Naive thymus-derived CD4-positive, alpha-beta T cell (primary cell): ENCODE data around the gene TRIM66. TPM values are rescaled to one million over a fixed set of nuclear protein-coding genes. Genes with fewer than 3 reads are reported as not detected.
"Not testable (repeated sequence)": the region's sequence is repeated elsewhere in the genome, so short reads cannot be mapped to it uniquely, and the experiment has no call there.

Experiments used
- ATAC-seq: fragments of 150-1000 bp; cut with Tn5 transposase; 2 replicates; pipeline ENCODE4 v1.10.0; 2021; ENCODE audit warnings: mild to moderate bottlenecking, moderate library complexity
- CTCF ChIA-PET: fragments of 350-600 bp; sonication (Branson Sonifier 250); formaldehyde crosslinking; loops from one replicate; lab custom pipeline; 2021; ENCODE audit warnings: antibody characterized with exemption; lab: Charles Lee
- POLR2A ChIA-PET: fragments of 350-600 bp; sonication (Branson Sonifier 250); formaldehyde crosslinking; loops from one replicate; lab custom pipeline; 2021; ENCODE audit warnings: antibody characterized with exemption, inconsistent platforms; lab: Charles Lee
- DNase-seq, 9 donors: peaks; one replicate each; pipeline versions ENCODE4 v3.0.0 to v3.0.0-alpha.2; 2020 to 2022; ENCODE audit warnings: mixed read lengths in 1 of 9
- H3K27ac ChIP-seq: one replicate; pipeline ENCODE4 v1.7.0; 2013; ENCODE audit warnings: mild to moderate bottlenecking, low read depth, low read length, moderate library complexity
- H3K27me3 ChIP-seq, 2 donors: one replicate each; pipeline ENCODE4 v1.7.0; 2013; ENCODE audit warnings: low read length in 2 of 2, mild to moderate bottlenecking in 2 of 2, moderate library complexity in 2 of 2; ENCODE audit not compliant: control insufficient read depth in 2 of 2, insufficient read depth in 2 of 2
- H3K36me3 ChIP-seq, 3 experiments: 1 replicate in 2 of 3; 2 replicates in 1 of 3; pipeline ENCODE4 v1.7.0; 2013; ENCODE audit warnings: low read length in 3 of 3, mild to moderate bottlenecking in 3 of 3, moderate library complexity in 1 of 3; ENCODE audit not compliant: insufficient read depth in 3 of 3, control insufficient read depth in 2 of 3
- H3K4me1 ChIP-seq, 2 donors: one replicate each; pipeline ENCODE4 v1.7.0; 2013; ENCODE audit warnings: low read length in 2 of 2, mild to moderate bottlenecking in 2 of 2, moderate library complexity in 1 of 2; ENCODE audit not compliant: control insufficient read depth in 2 of 2, insufficient read depth in 2 of 2
- H3K4me3 ChIP-seq: 2 replicates; pipeline ENCODE4 v1.7.0; 2013; ENCODE audit warnings: mild to moderate bottlenecking, low read length
- H3K9me3 ChIP-seq, 3 experiments: 1 replicate in 2 of 3; 2 replicates in 1 of 3; pipeline ENCODE4 v1.7.0; 2013; ENCODE audit warnings: low read length in 3 of 3; ENCODE audit not compliant: control insufficient read depth in 2 of 3
- H3K27ac Mint-ChIP-seq, 9 donors: one replicate each; pipeline ENCODE4 v1.8.0; 2020 to 2022; ENCODE audit warnings: mixed read lengths in 9 of 9, mild to moderate bottlenecking in 8 of 9, moderate library complexity in 5 of 9, inconsistent platforms in 2 of 9
- H3K27me3 Mint-ChIP-seq, 5 donors: one replicate each; pipeline ENCODE4 v1.8.0; 2021 to 2022; ENCODE audit warnings: mixed read lengths in 5 of 5, mild to moderate bottlenecking in 1 of 5
- H3K36me3 Mint-ChIP-seq, 5 donors: one replicate each; pipeline ENCODE4 v1.8.0; 2020 to 2022; ENCODE audit warnings: mixed read lengths in 5 of 5, mild to moderate bottlenecking in 3 of 5, inconsistent platforms in 1 of 5
- H3K4me1 Mint-ChIP-seq, 7 donors: one replicate each; pipeline ENCODE4 v1.8.0; 2020 to 2022; ENCODE audit warnings: mixed read lengths in 7 of 7, mild to moderate bottlenecking in 3 of 7, inconsistent platforms in 1 of 7
- H3K4me3 Mint-ChIP-seq, 10 donors: one replicate each; pipeline ENCODE4 v1.8.0; 2020 to 2022; ENCODE audit warnings: mild to moderate bottlenecking in 10 of 10, mixed read lengths in 10 of 10, moderate library complexity in 6 of 10, inconsistent platforms in 2 of 10
- H3K9me3 Mint-ChIP-seq, 11 donors: one replicate each; pipeline ENCODE4 v1.8.0; 2020 to 2022; ENCODE audit warnings: mixed read lengths in 11 of 11, mild to moderate bottlenecking in 4 of 11, inconsistent platforms in 1 of 11, moderate library complexity in 1 of 11
- intact Hi-C, 2 donors: fragments of 100-400 bp; cut with micrococcal nuclease; formaldehyde crosslinking; loops; one replicate each; pipeline ENCODE4 v1.15.1; 2023
- polyA plus RNA-seq, 2 donors: library from polyadenylated mRNA; unstranded; fragments of 300-500 nt; fragmentation: Illumina TruSeq; gene quantifications; one replicate each; pipeline ENCODE4 v1.2.3, GENCODE V29; 2021
- total RNA-seq, 6 experiments: library from RNA in 5 of 6; stranded (reverse) in 5 of 6; gene quantifications; 1 replicate in 5 of 6; 2 replicates in 1 of 6; pipeline ENCODE4 v1.2.3 and lab custom pipeline; 2021 to 2026

TRIM66 gene
- total and polyA plus RNA-seq, 7 experiments from 2014 or later = 0.32 to 37.6 (median 23.2) TPM

DNA sequence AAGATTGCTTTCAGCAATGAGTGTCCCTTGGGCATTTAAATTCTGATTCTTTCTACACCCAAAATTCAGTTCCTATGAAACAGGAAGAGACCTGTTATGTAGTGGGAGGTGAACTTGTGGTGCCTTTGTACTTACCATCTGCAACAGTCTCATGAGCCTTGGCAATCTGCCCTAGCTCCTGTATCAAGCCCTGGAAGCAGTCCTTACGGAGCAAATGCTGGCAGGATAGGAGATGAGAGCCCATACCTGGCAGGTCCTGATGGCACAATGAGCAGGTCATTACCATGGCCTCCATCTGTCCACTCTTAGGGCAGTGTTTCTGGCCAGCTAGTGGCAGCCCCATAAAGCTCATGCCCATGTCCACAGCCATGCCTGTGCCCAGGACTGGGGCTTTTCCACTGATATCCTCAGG is 10.8 kb downstream of the TRIM66 start:
- Histone ChIP-seq H3K4me1 (no peaks in the 10 kb centered on the region), H3K4me3 (no peak overlapping the region), H3K36me3 (peaks cover 0 to 24% (median 8%) of the 10 kb centered on the region in 3 experiments), H3K27ac (no peak overlapping the region), H3K27me3 (no peaks in the 10 kb centered on the region), H3K9me3 (no peaks in the 10 kb centered on the region)
- peaks cover 0 to 21% (median 0%) of the 10 kb centered on the region in 7 donors for H3K4me1 Mint-ChIP-seq
- no peaks in the 10 kb centered on the region for H3K27me3 Mint-ChIP-seq
- POLR2A ChIA-PET = interaction anchor here (0.8 kb wide), 1 partner anchor 10 kb away, joined by 3 read pairs; no protein-coding TSS in a partner anchor
- H3K27ac Mint-ChIP-seq = peak overlapping the region in 2 of 9 donors; percentile 17 to 20
- ATAC-seq (no peak), DNase-seq (no peak)
- peaks cover 9 to 48% (median 32%) of the 10 kb centered on the region in 5 donors for H3K36me3 Mint-ChIP-seq
- intact Hi-C loops = no loop called here
- H3K4me3 Mint-ChIP-seq = no peak overlapping the region
- CTCF ChIA-PET = no interaction called here
- H3K9me3 Mint-ChIP-seq = no peaks in the 10 kb centered on the region

DNA sequence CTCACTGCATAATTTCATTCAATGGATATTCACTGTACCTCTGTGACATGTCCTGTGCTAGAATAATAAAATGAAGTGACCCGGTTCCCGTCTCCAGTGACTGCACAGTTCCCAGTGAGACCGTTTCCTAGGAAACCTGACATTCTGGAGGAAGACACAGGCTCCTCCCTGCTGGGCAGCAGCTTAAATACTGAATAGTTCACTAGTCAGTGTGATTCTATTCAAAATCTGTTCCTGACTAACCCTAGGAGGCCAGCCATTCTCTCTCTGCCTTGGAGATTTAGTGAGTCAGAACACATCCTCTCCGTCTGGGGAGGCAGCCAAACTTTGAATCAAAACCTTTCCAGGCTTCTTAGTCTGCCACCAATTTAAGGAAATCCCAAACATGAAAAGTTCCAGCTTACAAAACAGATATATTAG is 11.3 kb downstream of the TRIM66 start:
- Mint-ChIP-seq H3K4me1 (peaks cover 0 to 21% (median 0%) of the 10 kb centered on the region in 7 donors), H3K4me3 (no peak overlapping the region), H3K36me3 (peaks cover 9 to 47% (median 36%) of the 10 kb centered on the region in 5 donors), H3K9me3 (no peaks in the 10 kb centered on the region), H3K27ac (no peak overlapping the region), H3K27me3 (no peaks in the 10 kb centered on the region)
- POLR2A ChIA-PET = interaction anchor here (0.8 kb wide), 1 partner anchor 11 kb away, joined by 3 read pairs; no protein-coding TSS in a partner anchor
- CTCF ChIA-PET = no interaction called here
- Histone ChIP-seq H3K36me3 (peaks cover 0 to 24% (median 8%) of the 10 kb centered on the region in 3 experiments), H3K27me3 (no peaks in the 10 kb centered on the region), H3K9me3 (no peaks in the 10 kb centered on the region), H3K4me1 (no peaks in the 10 kb centered on the region), H3K27ac (no peak overlapping the region), H3K4me3 (no peak overlapping the region)
- ATAC-seq (no peak), DNase-seq (no peak)
- intact Hi-C loops = no loop called here

- H3K4me3 ChIP-seq, H3K27me3 Mint-ChIP-seq, DNase-seq, ATAC-seq, H3K27me3 ChIP-seq, H3K9me3 ChIP-seq, CTCF ChIA-PET, H3K27ac Mint-ChIP-seq, intact Hi-C loops, H3K27ac ChIP-seq, H3K9me3 Mint-ChIP-seq, H3K4me1 ChIP-seq, POLR2A ChIA-PET, H3K4me3 Mint-ChIP-seq: not testable (repeated sequence)
- Mint-ChIP-seq H3K36me3 (peaks cover 9 to 51% (median 37%) of the 10 kb centered on the region in 5 donors), H3K4me1 (peaks cover 0 to 21% (median 0%) of the 10 kb centered on the region in 7 donors)
- peaks cover 0 to 24% (median 8%) of the 10 kb centered on the region in 3 experiments for H3K36me3 ChIP-seq
Measured at GRCh38 chr11:8670081-8670480, 12.4 kb downstream of the TRIM66 start.

DNA sequence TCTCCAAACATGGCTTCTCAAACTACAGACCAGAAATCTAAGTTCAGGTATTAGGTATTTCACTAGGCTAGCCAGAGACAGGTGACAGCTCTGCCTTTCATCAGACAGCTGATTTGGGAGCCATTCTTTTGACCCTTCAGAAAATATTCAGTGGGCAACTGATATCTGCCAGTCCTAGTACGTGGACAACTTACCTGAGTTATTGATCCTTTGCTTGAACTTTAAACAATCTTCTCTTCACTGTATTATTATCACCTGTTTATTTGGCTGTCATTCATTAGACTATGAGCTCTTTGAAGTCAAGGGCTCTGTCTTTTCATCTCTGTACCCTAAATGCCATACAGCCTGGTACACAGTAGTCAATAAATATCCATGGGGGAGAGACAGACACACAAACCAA is 17.2 kb downstream of the TRIM66 start:
- peaks cover 0 to 61% (median 12%) of the 10 kb centered on the region in 5 donors for H3K36me3 Mint-ChIP-seq
- Histone ChIP-seq H3K36me3 (peaks cover 0 to 5% (median 0%) of the 10 kb centered on the region in 3 experiments), H3K4me3 (no peak overlapping the region), H3K4me1 (no peaks in the 10 kb centered on the region), H3K27ac (no peak overlapping the region), H3K27me3 (no peaks in the 10 kb centered on the region), H3K9me3 (no peaks in the 10 kb centered on the region)
- ATAC-seq = no peak
- H3K4me3 Mint-ChIP-seq = no peak overlapping the region
- H3K4me1 Mint-ChIP-seq = peaks cover 0 to 4% (median 0%) of the 10 kb centered on the region in 7 donors
- no peaks in the 10 kb centered on the region for H3K27me3 Mint-ChIP-seq
- peak overlapping the region in 1 of 9 donors; percentile 6 for H3K27ac Mint-ChIP-seq
- no peak for DNase-seq
- ChIA-PET POLR2A (interaction anchor here (1.2 kb wide), 1 partner anchor 24 kb away, joined by 3 read pairs; no protein-coding TSS in a partner anchor), CTCF (no interaction called here)
- no peaks in the 10 kb centered on the region for H3K9me3 Mint-ChIP-seq
- intact Hi-C loops = no loop called here

GRCh38 chr11:8661001-8661795 is 21.3 kb downstream of the TRIM66 start:
- Mint-ChIP-seq H3K27ac (no peak overlapping the region), H3K27me3 (no peaks in the 10 kb centered on the region), H3K36me3 (peaks cover 0 to 49% (median 9%) of the 10 kb centered on the region in 5 donors), H3K9me3 (no peaks in the 10 kb centered on the region), H3K4me3 (no peak overlapping the region), H3K4me1 (peaks cover 0 to 4% (median 0%) of the 10 kb centered on the region in 7 donors)
- no peaks in the 10 kb centered on the region for H3K4me1 ChIP-seq
- ChIA-PET POLR2A (interaction anchor here (1.4 kb wide), 1 partner anchor 21 kb away, joined by 3 read pairs; no protein-coding TSS in a partner anchor), CTCF (no interaction called here)
- H3K36me3 ChIP-seq = no peaks in the 10 kb centered on the region
- no peak overlapping the region for H3K4me3 ChIP-seq
- no peak overlapping the region for H3K27ac ChIP-seq
- ATAC-seq (no peak), DNase-seq (no peak)
- intact Hi-C loops = no loop called here
- no peaks in the 10 kb centered on the region for H3K9me3 ChIP-seq
- no peaks in the 10 kb centered on the region for H3K27me3 ChIP-seq

DNA sequence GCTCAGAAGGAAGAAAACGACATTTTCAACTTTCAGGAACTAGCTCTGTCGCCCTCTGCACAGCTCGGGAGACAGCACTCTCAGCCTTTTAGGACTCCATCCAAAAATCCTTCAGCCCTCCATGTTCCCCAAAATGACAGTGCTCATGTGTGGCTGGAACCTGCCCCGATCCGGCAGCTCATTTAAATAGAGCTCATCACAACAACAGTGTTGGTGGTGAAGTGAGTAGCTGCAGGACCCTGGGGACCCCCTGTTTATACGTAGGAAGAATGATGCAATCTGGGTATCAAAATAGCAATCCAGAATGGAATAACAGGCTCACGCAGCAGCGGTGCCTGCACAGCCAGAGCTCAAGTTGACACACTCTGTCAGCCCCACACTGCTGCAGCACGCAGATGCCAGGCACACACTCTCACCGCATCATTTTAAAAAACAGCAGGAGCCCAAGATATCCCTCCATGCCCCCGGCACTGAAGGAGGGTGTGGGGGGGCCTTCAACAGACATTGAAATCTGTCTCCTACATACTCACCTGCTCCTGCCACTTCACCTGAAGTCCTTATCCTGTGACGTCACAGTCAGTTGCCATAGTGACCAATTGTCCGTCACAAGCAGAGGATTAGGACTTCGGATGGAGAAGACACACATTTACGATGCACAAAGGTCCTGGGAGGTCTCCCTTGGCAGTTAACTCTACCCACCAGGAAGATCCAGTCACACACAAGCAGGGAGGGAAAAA is 24.0 kb downstream of the TRIM66 start:
- no peak overlapping the region for H3K4me3 ChIP-seq
- Mint-ChIP-seq H3K27ac (no peak overlapping the region), H3K9me3 (no peaks in the 10 kb centered on the region), H3K4me3 (no peak overlapping the region), H3K4me1 (peaks cover 0 to 12% (median 0%) of the 10 kb centered on the region in 7 donors), H3K27me3 (no peaks in the 10 kb centered on the region), H3K36me3 (peaks cover 2 to 42% (median 8%) of the 10 kb centered on the region in 5 donors)
- no peaks in the 10 kb centered on the region for H3K27me3 ChIP-seq
- no peaks in the 10 kb centered on the region for H3K9me3 ChIP-seq
- intact Hi-C loops = no loop called here
- H3K4me1 ChIP-seq = no peaks in the 10 kb centered on the region
- ATAC-seq = no peak
- DNase-seq = no peak
- H3K36me3 ChIP-seq = no peaks in the 10 kb centered on the region
- H3K27ac ChIP-seq = no peak overlapping the region
- POLR2A ChIA-PET = no interaction called here
- CTCF ChIA-PET = no interaction called here
